Heart right ventricle (tissue), 16 donors: ENCODE results near the gene SDK2. TPM values are rescaled to one million over a fixed set of nuclear protein-coding genes. Genes with fewer than 3 reads are reported as not detected.

Experiments used
- ATAC-seq, 8 donors: fragments of 200-7000 bp; cut with Tn5 transposase; one replicate each; pipeline ENCODE4 v1.9.1; 2020; ENCODE audit warnings: mild to moderate bottlenecking in 8 of 8, moderate library complexity in 8 of 8, moderate number of reproducible peaks in 1 of 8
- DNase-seq, 2 donors: peaks; one replicate each; pipeline ENCODE4 v3.0.0-alpha.2; 2020
- H3K27ac ChIP-seq, 10 donors: fragments of 200-600 bp; sonication (generic) in 2 of 10; one replicate each; pipeline versions ENCODE4 v1.5.0 to v1.8.0; 2020 to 2022; ENCODE audit warnings: mild to moderate bottlenecking in 3 of 10
- H3K27me3 ChIP-seq, 7 donors: fragments of 200-600 bp; one replicate each; pipeline ENCODE4 v1.8.0; 2021 to 2022; ENCODE audit warnings: mild to moderate bottlenecking in 2 of 7
- H3K36me3 ChIP-seq, 9 donors: fragments of 200-600 bp; sonication (generic) in 1 of 9; one replicate each; pipeline versions ENCODE4 v1.5.0 to v1.8.0; 2020 to 2022; ENCODE audit warnings: mild to moderate bottlenecking in 2 of 9
- H3K4me1 ChIP-seq, 9 donors: fragments of 200-600 bp; sonication (generic) in 1 of 9; one replicate each; pipeline versions ENCODE4 v1.5.0 to v1.8.0; 2020 to 2022; ENCODE audit warnings: mild to moderate bottlenecking in 4 of 9
- H3K4me3 ChIP-seq, 10 donors: fragments of 200-600 bp; sonication (generic) in 2 of 10; one replicate each; pipeline versions ENCODE4 v1.5.0 to v1.8.0; 2020 to 2022; ENCODE audit warnings: mild to moderate bottlenecking in 7 of 10, moderate library complexity in 2 of 10
- H3K9me3 ChIP-seq, 11 donors: fragments of 200-600 bp in 10 of 11; sonication (generic) in 2 of 11; one replicate each; pipeline versions ENCODE4 v1.5.0 to v1.8.0; 2013 to 2022; ENCODE audit warnings: mild to moderate bottlenecking in 2 of 11, control low read depth in 1 of 11, moderate library complexity in 1 of 11
- CTCF ChIP-seq, 9 donors: fragments of 200-600 bp; sonication (generic) in 2 of 9; IDR thresholded peaks; one replicate each; pipeline versions ENCODE4 v1.5.0 to v1.8.0; 2021 to 2022; ENCODE audit warnings: antibody characterized with exemption in 9 of 9, mild to moderate bottlenecking in 5 of 9, moderate library complexity in 1 of 9
- WGBS, 2 donors: extraction: QIAGEN DNeasy Blood & Tissue Kit; methylation state at CpG; one replicate each; pipeline ENCODE4 v1.1.7; 2013; ENCODE audit warnings: inconsistent platforms in 1 of 2; 5-methylcytosine and 5-hydroxymethylcytosine counted together
- intact Hi-C, 10 donors: fragments of 100-400 bp; cut with DNase I; formaldehyde crosslinking; loops; one replicate each; pipeline versions ENCODE4 v1.11.1 to v1.14.2; 2022
- polyA plus RNA-seq, 2 donors: library from polyadenylated mRNA; stranded (reverse); fragments of 200-250 nt; gene quantifications; one replicate each; pipeline ENCODE4 v1.2.3, GENCODE V29; 2013
- total RNA-seq, 10 donors: library from RNA; stranded (reverse); fragmentation: NEBNext Ultra II Directional in 3 of 10; extraction: Animal tissue kit (Norgen Biotek cat#: 25700) in 3 of 10; gene quantifications; one replicate each; pipeline versions ENCODE4 v1.2.1 to v1.2.4, GENCODE V29; 2021 to 2023
- donor health status: Arrhythmogenic right ventricular cardiomyopathy.
- donor health status: ischemic (EF 13 %, LVEDD 7.1; RV severe dilation, severe dysfunction).
- donor health status: healthy with polysubstance abuse.
- donor health status: DM: no; HTN: yes; CAD: no.
- donor health status: DM: no; HTN: no; CAD: no.
- donor health status: ischemic (EF 25% LVEDD 6.9; RV normal size, moderate dysfunction).
- donor health status: ischemic (EF 25% LVEDD 5.7; RV mildly dilated, moderate dysfunction).
- donor health status: healthy.
- donor health status: DM: yes; HTN: yes; CAD: no.
- donor health status: Ischemic cardiomyopathy.
- donor health status: ischemic (EF 35%, LVEDD 5.7; RV mildly dilated, moderate dysfunction).
- donor health status: nonischemic (EF 11% LVEDD 7.7; RV severe dilation, severe dysfunction).
- donor health status: DM: yes; HTN: yes; CAD: no.
- donor health status: PGD.
- donor health status: ischemic (EF 29% LVEDD 5.4; RV normal size, mild dysfunction).
- donor health status: nonischemic (EF 23%, LVEDD 6.1; RV moderate dilation, normal function).

Gene SDK2
- total and polyA plus RNA-seq, 12 donors: 0.44 to 4.2 (median 1.9) TPM

- no peak for DNase-seq
- H3K9me3 ChIP-seq: no peaks in the 10 kb centered on the region
Measured at GRCh38 chr17:73348018-73348828, 296.0 kb downstream of the SDK2 start.

GRCh38 chr17:73347351-73347750 is 296.9 kb downstream of the SDK2 start:
- peaks cover 2 to 36% (median 15%) of the 10 kb centered on the region in 9 donors for H3K4me1 ChIP-seq
- no peak for TF ChIP-seq CTCF (IDR thresholded peaks at IDR 0.05)
- peak overlapping the region in 2 of 10 donors; percentile 7 to 35 for H3K27ac ChIP-seq
- no peaks in the 10 kb centered on the region for H3K9me3 ChIP-seq
- H3K36me3 ChIP-seq: no peaks in the 10 kb centered on the region
- DNase-seq (no peak), ATAC-seq (peak in 1 of 8 donors; percentile 22)
- 42 to 57% methylated on average over 5 of the region's 5 CpGs for WGBS, 2 donors
- no peak overlapping the region for H3K4me3 ChIP-seq
- intact Hi-C loops: no loop called here
- H3K27me3 ChIP-seq: no peaks in the 10 kb centered on the region

More at GRCh38 chr17:73348018-73348828, 296.0 kb downstream of the SDK2 start:
- no peaks in the 10 kb centered on the region for H3K36me3 ChIP-seq
- H3K27me3 ChIP-seq: no peaks in the 10 kb centered on the region
- peak overlapping the region in 1 of 10 donors; percentile 35 for H3K27ac ChIP-seq
- no peak for ATAC-seq
- no peak for TF ChIP-seq CTCF (IDR thresholded peaks at IDR 0.05)
- H3K4me3 ChIP-seq: no peak overlapping the region
- H3K4me1 ChIP-seq: peaks cover 0 to 27% (median 7%) of the 10 kb centered on the region in 9 donors
- intact Hi-C loops: no loop called here
- WGBS, 2 donors: 86 to 91% methylated on average over 19 of the region's 19 CpGs

- ATAC-seq (no peak), DNase-seq (no peak)
- Histone ChIP-seq H3K27me3 (no peaks in the 10 kb centered on the region), H3K4me3 (no peak overlapping the region), H3K27ac (peak overlapping the region in 1 of 10 donors; percentile 7), H3K36me3 (no peaks in the 10 kb centered on the region), H3K4me1 (peaks cover 3 to 43% (median 22%) of the 10 kb centered on the region in 9 donors), H3K9me3 (no peaks in the 10 kb centered on the region)
- intact Hi-C loops: no loop called here
- TF ChIP-seq CTCF (IDR thresholded peaks at IDR 0.05): no peak
- 85% methylated on average over 12 of the region's 12 CpGs for WGBS, 2 donors
Measured at GRCh38 chr17:73346501-73347162, 297.6 kb downstream of the SDK2 start.

GRCh38 chr17:73343739-73344454 is 300.3 kb downstream of the SDK2 start:
- Histone ChIP-seq H3K36me3 (no peaks in the 10 kb centered on the region), H3K27ac (peak overlapping the region in 8 of 10 donors; percentile 39 to 71 (median 60)), H3K4me3 (peak overlapping the region in 3 of 10 donors; percentile 26 to 29 (median 27)), H3K9me3 (no peaks in the 10 kb centered on the region), H3K27me3 (no peaks in the 10 kb centered on the region), H3K4me1 (peaks cover 3 to 42% (median 27%) of the 10 kb centered on the region in 9 donors)
- WGBS, 2 donors: 60 to 74% methylated on average over 11 of the region's 11 CpGs
- no peak for ATAC-seq
- TF ChIP-seq CTCF (IDR thresholded peaks at IDR 0.05): no peak
- intact Hi-C loops: loop anchor here in 1 of 10 donors (2.0 kb wide), 1 partner anchor 35 kb away; no protein-coding TSS in a partner anchor
- no peak for DNase-seq
